Stimulated activated CD4-positive, alpha-beta T cell treated with anti-CD3 and anti-CD28 coated beads, TNF-alpha, amount 100 ng/mL, for 1 hour (primary cell): ENCODE measurements around the gene SEPTIN3.

Source experiments
- DNase-seq, 3 donors: peaks; one replicate each; pipeline ENCODE4 v3.0.0-alpha.2; 2020; ENCODE audit warnings: low read depth in 3 of 3, low spot score in 1 of 3

Gene SEPTIN3

GRCh38 chr22:41969110-41969646 is at the start of gene SEPTIN3:
SEPTIN3 (plus strand) TSS chr22:41969443; CDS start chr22:41971493, 2,050 bp downstream.
- no peak for DNase-seq

GRCh38 chr22:41920271-41920976 is 48.8 kb upstream of the SEPTIN3 start:
- DNase-seq, result no peak

- no peak for DNase-seq
These were observed 46.9 kb upstream of the SEPTIN3 start for GRCh38 chr22:41922328-41922727.

- DNase-seq, result no peak
These were observed 46.2 kb upstream of the SEPTIN3 start for GRCh38 chr22:41922940-41923594.

GRCh38 chr22:41923595-41924276 is 45.5 kb upstream of the SEPTIN3 start:
- DNase-seq, result no peak

GRCh38 chr22:41925783-41926460 is 43.3 kb upstream of the SEPTIN3 start:
- peak; percentile 33 to 71 (median 62) for DNase-seq

- DNase-seq, result no peak
These were observed 41.4 kb upstream of the SEPTIN3 start for GRCh38 chr22:41927813-41928212.

GRCh38 chr22:41928593-41929417 is 40.4 kb upstream of the SEPTIN3 start:
- no peak for DNase-seq

GRCh38 chr22:41929418-41929810 is 39.8 kb upstream of the SEPTIN3 start:
- DNase-seq, result no peak

- DNase-seq, result no peak
These were observed 37.5 kb upstream of the SEPTIN3 start for GRCh38 chr22:41931701-41932269.

- DNase-seq, result no peak
These were observed 36.9 kb upstream of the SEPTIN3 start for GRCh38 chr22:41932353-41932752.

- no peak for DNase-seq
These were observed 35.6 kb upstream of the SEPTIN3 start for GRCh38 chr22:41933411-41934177.

- no peak for DNase-seq
These were observed 34.8 kb upstream of the SEPTIN3 start for GRCh38 chr22:41934284-41935014.

GRCh38 chr22:41935015-41935351 is 34.3 kb upstream of the SEPTIN3 start:
- no peak for DNase-seq

- DNase-seq, result no peak
These were observed 33.7 kb upstream of the SEPTIN3 start for GRCh38 chr22:41935509-41935908.

GRCh38 chr22:41936894-41937169 is 32.4 kb upstream of the SEPTIN3 start:
- DNase-seq, result no peak

- DNase-seq, result peak; percentile 79 to 93 (median 85)
These were observed 29.0 kb upstream of the SEPTIN3 start for GRCh38 chr22:41939981-41940831.
